Esophagus squamous epithelium (tissue), 5 donors: ENCODE data around the gene LDLRAD4. TPM values are rescaled to one million over a fixed set of nuclear protein-coding genes. Genes with fewer than 3 reads are reported as not detected.

ENCODE experiments used
- DNase-seq: peaks from one replicate; lab custom pipeline; 2025; lab: John Stamatoyannopoulos, UW
- H3K27ac ChIP-seq, 4 donors: fragments of 200-600 bp; sonication (generic); one replicate each; pipeline ENCODE4 v1.5.1; 2016 to 2019; ENCODE audit warnings: mild to moderate bottlenecking in 1 of 4
- H3K27me3 ChIP-seq, 4 donors: fragments of 200-600 bp; sonication (generic); 1 replicate in 3 of 4; 2 replicates in 1 of 4; pipeline versions ENCODE4 v1.5.1 to v1.6.0; 2017 to 2021; ENCODE audit warnings: antibody characterized with exemption in 1 of 4
- H3K36me3 ChIP-seq, 3 donors: fragments of 200-600 bp; sonication (generic); one replicate each; pipeline ENCODE4 v1.5.1; 2016 to 2019
- H3K4me1 ChIP-seq, 3 donors: fragments of 200-600 bp; sonication (generic); one replicate each; pipeline ENCODE4 v1.5.1; 2017 to 2019
- H3K4me3 ChIP-seq, 4 donors: fragments of 200-600 bp; sonication (generic); 1 replicate in 3 of 4; 2 replicates in 1 of 4; pipeline ENCODE4 v1.5.1; 2016 to 2019; ENCODE audit warnings: mild to moderate bottlenecking in 2 of 4, moderate library complexity in 1 of 4
- H3K9me3 ChIP-seq, 3 donors: fragments of 200-600 bp; sonication (generic); one replicate each; pipeline ENCODE4 v1.5.1; 2016 to 2019
- POLR2A ChIP-seq, 4 donors: fragments of 450-650 bp; IDR thresholded peaks; one replicate each; pipeline ENCODE4 v1.6.1; 2017; ENCODE audit warnings: antibody characterized with exemption in 4 of 4, mild to moderate bottlenecking in 4 of 4, moderate library complexity in 3 of 4
- WGBS, 2 donors: methylation state at CpG; one replicate each; pipeline ENCODE4 v1.1.5; 2018; 5-methylcytosine and 5-hydroxymethylcytosine counted together
- intact Hi-C: fragments of 100-400 bp; cut with DNase I; formaldehyde crosslinking; loops from one replicate; pipeline ENCODE4 v1.15.0; 2022
- total RNA-seq, 4 donors: library from RNA; depleted of rRNA; stranded (reverse); fragments of >200 nt; gene quantifications; one replicate each; pipeline ENCODE4 v1.1.0, GENCODE V29; 2016
- TF ChIP-seq, protein P1 (sequence below), 6 experiments: fragments of 450-650 bp in 4 of 6; fragments of 200-600 bp in 2 of 6; sonication (generic) in 2 of 6; IDR thresholded peaks; one replicate each; pipeline ENCODE4 v1.5.1; 2016 to 2019; ENCODE audit warnings: antibody characterized with exemption in 6 of 6, mild to moderate bottlenecking in 4 of 6, moderate library complexity in 4 of 6
- donor health status: DM: yes; HTN: yes; CAD: no.

LDLRAD4 gene
- total RNA-seq, 4 donors from 2014 or later: 0.91 to 17.9 (median 6.8) TPM

DNA sequence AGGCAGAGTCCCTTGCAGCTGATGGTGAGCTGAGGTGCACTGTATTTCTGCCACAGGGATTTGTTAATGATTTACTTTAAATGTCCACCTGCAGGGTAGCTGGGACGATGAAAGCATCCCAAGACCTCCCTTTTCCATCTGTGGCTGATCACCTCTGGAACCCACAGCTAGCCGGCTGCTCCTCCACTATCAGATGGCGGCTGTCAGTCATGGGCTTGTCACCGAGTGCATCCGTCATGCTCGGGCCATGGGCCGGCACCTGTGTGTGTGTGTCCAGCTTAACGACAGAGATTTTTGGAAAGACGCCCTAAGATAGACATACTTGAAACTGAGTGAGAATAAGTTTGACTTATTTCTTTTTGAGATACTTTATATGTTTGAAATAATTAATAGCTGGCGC is 272.6 kb downstream of the LDLRAD4 start:
- intact Hi-C loops: no loop called here

DNA sequence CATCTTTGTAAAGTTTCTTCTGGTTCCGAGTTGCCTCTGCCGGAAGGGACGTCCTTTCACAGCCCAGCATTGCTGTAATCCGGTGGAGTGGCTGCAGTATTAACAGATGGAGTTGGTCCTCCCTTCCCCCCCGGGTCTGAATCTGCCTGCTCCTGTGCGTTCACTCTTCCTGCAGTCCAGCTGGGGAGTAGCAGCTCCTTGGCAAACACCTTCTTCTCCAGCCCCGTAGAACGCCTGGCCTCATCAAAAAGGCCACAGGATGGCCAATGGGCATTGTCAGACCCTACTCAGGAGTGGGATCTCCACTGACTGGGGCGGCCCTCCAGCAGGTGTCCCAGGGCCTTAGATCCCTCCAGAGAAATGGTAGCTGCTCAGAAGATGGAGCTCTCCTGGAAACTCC is 273.8 kb downstream of the LDLRAD4 start:
- no peak overlapping the region for H3K27ac ChIP-seq
- H3K27me3 ChIP-seq: no peaks in the 10 kb centered on the region
- TF ChIP-seq POLR2A (IDR thresholded peaks at IDR 0.05): no peak
- TF ChIP-seq, protein P1, sequence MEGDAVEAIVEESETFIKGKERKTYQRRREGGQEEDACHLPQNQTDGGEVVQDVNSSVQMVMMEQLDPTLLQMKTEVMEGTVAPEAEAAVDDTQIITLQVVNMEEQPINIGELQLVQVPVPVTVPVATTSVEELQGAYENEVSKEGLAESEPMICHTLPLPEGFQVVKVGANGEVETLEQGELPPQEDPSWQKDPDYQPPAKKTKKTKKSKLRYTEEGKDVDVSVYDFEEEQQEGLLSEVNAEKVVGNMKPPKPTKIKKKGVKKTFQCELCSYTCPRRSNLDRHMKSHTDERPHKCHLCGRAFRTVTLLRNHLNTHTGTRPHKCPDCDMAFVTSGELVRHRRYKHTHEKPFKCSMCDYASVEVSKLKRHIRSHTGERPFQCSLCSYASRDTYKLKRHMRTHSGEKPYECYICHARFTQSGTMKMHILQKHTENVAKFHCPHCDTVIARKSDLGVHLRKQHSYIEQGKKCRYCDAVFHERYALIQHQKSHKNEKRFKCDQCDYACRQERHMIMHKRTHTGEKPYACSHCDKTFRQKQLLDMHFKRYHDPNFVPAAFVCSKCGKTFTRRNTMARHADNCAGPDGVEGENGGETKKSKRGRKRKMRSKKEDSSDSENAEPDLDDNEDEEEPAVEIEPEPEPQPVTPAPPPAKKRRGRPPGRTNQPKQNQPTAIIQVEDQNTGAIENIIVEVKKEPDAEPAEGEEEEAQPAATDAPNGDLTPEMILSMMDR (IDR thresholded peaks at IDR 0.05): no peak
- 67 to 94% methylated on average over 7 to 8 of the region's 9 CpGs for WGBS, 2 donors
- H3K9me3 ChIP-seq: no peaks in the 10 kb centered on the region
- no peaks in the 10 kb centered on the region for H3K36me3 ChIP-seq
- no peak for DNase-seq
- no peaks in the 10 kb centered on the region for H3K4me1 ChIP-seq
- intact Hi-C loops: no loop called here
- no peak overlapping the region for H3K4me3 ChIP-seq

More for the DNA sequence above, 272.6 kb downstream of the LDLRAD4 start:
- Histone ChIP-seq H3K9me3 (no peaks in the 10 kb centered on the region), H3K27me3 (no peaks in the 10 kb centered on the region), H3K4me1 (no peaks in the 10 kb centered on the region), H3K36me3 (no peaks in the 10 kb centered on the region), H3K27ac (no peak overlapping the region), H3K4me3 (no peak overlapping the region)
- no peak for DNase-seq
- 81 to 94% methylated on average over 10 of the region's 10 CpGs for WGBS, 2 donors
- TF ChIP-seq, protein P1 (IDR thresholded peaks at IDR 0.05): no peak
- TF ChIP-seq POLR2A (IDR thresholded peaks at IDR 0.05): no peak

DNA sequence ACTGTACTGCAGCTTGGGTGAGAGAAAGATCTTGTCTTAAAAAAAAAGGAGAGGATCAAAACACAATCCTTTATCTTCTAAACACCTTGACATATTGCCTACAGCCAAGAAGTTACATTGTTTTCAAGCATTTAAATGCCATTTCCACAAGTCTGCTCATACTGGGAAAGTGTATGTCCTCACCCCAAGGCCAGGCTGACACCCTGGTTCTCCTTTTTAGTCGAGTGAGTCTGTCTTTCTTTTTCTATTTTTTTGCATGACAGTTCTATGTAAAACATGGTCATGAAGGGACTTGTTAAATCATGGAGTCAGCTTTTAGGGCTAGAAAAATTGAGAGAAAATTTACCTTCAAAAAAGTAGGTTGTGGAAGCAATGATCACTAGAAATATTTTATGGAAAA is 274.5 kb downstream of the LDLRAD4 start:
- WGBS, 2 donors: 31 to 35% methylated on average over 1 of the region's 1 CpG
- H3K27ac ChIP-seq: no peak overlapping the region
- TF ChIP-seq, protein P1 (IDR thresholded peaks at IDR 0.05): no peak
- intact Hi-C loops: no loop called here
- no peaks in the 10 kb centered on the region for H3K4me1 ChIP-seq
- no peak for DNase-seq
- H3K36me3 ChIP-seq: peaks cover 0 to 5% (median 0%) of the 10 kb centered on the region in 3 donors
- H3K4me3 ChIP-seq: no peak overlapping the region
- peaks cover 0 to under 1% (median 0%) of the 10 kb centered on the region in 3 donors for H3K9me3 ChIP-seq
- H3K27me3 ChIP-seq: no peaks in the 10 kb centered on the region

DNA sequence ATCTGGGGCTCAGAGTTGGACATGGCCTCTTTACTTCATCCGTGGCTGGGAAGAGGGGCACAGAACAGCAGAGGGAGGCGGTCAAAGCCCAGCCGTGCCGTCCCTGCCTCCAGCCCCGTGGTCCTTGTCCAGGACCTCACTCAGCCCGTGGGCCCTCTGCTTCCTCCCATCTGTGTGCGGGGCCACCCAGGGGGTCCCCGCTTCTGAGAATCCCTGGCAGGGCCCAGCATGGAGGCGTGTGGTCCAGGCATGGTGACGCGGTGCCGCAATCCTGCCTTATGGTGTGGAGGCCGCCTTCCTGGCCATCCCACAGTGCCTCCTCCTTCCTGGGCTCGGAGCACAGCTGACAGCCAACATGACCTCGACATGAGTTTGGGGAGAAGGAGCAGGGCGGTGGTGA is 275.2 kb downstream of the LDLRAD4 start:
- H3K4me1 ChIP-seq: no peaks in the 10 kb centered on the region
- no peak for TF ChIP-seq POLR2A (IDR thresholded peaks at IDR 0.05)
- TF ChIP-seq, protein P1 (IDR thresholded peaks at IDR 0.05): no peak
- H3K36me3 ChIP-seq: peaks cover 0 to 11% (median 0%) of the 10 kb centered on the region in 3 donors
- H3K27ac ChIP-seq: no peak overlapping the region
- peaks cover 0 to 7% (median 0%) of the 10 kb centered on the region in 3 donors for H3K9me3 ChIP-seq
- no peak for DNase-seq
- WGBS, 2 donors: 65 to 70% methylated on average over 3 to 5 of the region's 16 CpGs
- no peak overlapping the region for H3K4me3 ChIP-seq
- no peaks in the 10 kb centered on the region for H3K27me3 ChIP-seq
- intact Hi-C loops: no loop called here

DNA sequence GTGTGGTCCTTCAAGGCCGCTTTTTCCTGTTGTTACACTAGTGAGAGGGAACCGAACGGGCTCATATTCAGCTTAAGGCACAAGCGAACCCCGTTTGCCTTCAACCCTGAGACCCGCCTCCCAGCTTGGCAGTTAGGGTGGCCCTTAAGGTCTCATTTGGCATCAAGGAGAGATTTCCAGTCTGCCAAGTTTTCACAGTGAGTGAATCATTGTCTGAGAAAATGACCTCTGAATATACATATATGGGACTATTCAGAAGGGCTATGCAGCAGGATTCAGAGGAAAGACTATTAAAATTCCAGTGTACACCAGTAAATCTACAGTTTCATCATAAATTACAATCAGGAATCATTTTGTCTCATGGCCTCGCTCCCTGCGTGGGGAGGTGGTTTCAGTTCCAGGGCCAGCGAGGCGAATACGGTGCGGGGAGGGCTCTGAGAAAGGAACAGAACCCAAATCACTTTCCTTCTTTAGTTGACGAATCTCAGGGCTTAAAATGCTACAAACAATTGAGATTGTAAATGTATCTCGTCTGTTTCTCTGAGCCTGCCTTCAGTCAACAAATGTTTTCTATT is 276.4 kb downstream of the LDLRAD4 start:
- peaks cover 0 to 14% (median 0%) of the 10 kb centered on the region in 3 donors for H3K36me3 ChIP-seq
- H3K4me3 ChIP-seq: no peak overlapping the region
- peaks cover 0 to under 1% (median 0%) of the 10 kb centered on the region in 4 donors for H3K27me3 ChIP-seq
- peaks cover 0 to 10% (median 0%) of the 10 kb centered on the region in 3 donors for H3K9me3 ChIP-seq
- no peak for TF ChIP-seq POLR2A (IDR thresholded peaks at IDR 0.05)
- TF ChIP-seq, protein P1 (IDR thresholded peaks at IDR 0.05): no peak
- intact Hi-C loops: no loop called here
- H3K4me1 ChIP-seq: no peaks in the 10 kb centered on the region
- DNase-seq: no peak
- H3K27ac ChIP-seq: no peak overlapping the region
- 83 to 84% methylated on average over 14 of the region's 14 CpGs for WGBS, 2 donors
